ENCODE results near the gene FNDC3B.

DNA sequence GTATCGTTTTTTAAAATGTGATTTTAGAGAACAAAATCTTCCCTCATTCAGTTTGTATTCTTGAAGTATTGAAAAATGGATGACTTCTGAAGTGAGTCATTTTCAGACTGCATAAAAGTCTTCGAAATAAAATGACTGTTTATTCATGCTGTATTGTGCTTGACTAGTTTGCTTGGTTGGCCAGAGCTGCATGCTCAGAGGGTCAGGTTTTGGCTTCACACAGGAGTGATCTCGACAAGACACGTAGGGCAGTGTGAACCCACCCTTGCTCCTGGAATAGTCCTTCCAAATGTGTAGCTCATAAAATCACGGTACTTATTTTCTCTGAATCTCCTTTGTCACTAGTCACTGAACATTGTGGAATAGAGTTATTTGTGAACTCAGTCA lies 73.3 kb downstream of the FNDC3B start:
- no peak for TF ChIP-seq CTCF (IDR thresholded peaks at IDR 0.05; ENCODE audit: low read depth, low read length)
- no peak for TF ChIP-seq EZH2phosphoT487 (IDR thresholded peaks at IDR 0.05; ENCODE audit: low read depth)

All from OCI-LY3 (cell line).